Nucleus accumbens (tissue), 56 donors: ENCODE data around the gene PDE3A.

Experiments used
- DNase-seq, 56 donors: peaks; one replicate each; lab custom pipeline; 2025; lab: John Stamatoyannopoulos, UW

Gene PDE3A

GRCh38 chr12:20420557-20420956 lies 52.2 kb downstream of the PDE3A start:
- DNase-seq, result no peak

DNA sequence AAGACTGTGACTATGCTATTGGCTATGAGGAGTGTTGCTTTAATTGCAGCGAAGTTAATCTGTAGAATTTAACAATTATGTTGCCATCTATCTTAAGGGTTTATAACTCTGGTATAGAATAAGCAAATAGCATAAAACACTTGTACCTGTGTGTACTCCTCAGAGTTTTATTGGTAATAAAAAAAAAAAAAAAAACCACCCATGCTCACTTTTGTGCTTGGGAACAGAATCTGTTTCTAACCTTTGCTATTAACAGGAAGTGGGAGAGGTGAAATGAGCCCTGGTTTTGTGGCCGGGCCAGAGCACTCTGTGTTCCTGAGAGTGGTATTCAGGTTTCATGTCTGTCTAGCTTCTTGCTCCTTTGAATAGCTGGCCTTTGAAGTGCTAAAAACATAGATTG lies 53.1 kb downstream of the PDE3A start:
- DNase-seq, result no peak

DNA sequence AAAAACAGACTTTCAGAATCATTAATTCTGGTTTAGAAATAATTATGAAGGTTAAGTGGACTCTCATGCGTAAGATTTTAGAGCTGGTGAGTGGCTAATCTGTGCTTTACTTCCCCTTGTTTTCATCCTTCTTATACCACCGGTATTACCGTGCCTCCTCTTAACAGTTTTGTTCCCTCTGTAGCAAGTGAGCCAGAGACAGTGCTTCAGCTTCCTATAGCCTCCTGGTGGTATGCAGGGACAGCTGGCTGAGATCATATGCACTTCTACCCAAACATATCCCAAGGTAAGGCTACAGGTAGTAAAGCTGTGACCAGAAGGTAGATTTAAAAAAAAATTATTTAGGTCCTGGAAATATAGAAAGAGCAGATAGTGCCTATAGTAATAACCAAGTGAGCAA lies 55.2 kb downstream of the PDE3A start:
- DNase-seq, result no peak

GRCh38 chr12:20424841-20425240 lies 56.5 kb downstream of the PDE3A start:
- no peak for DNase-seq

GRCh38 chr12:20426191-20426590 lies 57.9 kb downstream of the PDE3A start:
- no peak for DNase-seq

- DNase-seq, result no peak
Measured at GRCh38 chr12:20426957-20427356, 58.6 kb downstream of the PDE3A start.

DNA sequence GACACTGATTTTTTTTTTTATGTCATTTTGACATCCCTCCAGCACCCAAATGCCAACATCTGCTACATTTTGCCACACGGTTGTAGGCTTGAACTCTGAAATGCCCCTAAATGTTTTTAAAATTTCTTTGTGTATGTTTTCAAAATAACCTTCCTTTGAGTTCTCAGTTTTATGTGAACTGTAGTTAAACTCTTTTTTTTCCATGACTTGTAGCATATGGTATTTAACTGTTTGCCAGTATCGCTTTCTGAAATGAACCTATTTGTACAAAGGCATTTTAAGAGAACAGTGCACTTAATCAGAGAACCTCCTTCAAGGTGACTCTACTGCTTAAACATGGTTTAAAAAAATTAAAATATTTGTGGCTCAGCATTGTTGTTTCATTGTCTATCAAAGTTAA lies 61.5 kb downstream of the PDE3A start:
- no peak for DNase-seq

DNA sequence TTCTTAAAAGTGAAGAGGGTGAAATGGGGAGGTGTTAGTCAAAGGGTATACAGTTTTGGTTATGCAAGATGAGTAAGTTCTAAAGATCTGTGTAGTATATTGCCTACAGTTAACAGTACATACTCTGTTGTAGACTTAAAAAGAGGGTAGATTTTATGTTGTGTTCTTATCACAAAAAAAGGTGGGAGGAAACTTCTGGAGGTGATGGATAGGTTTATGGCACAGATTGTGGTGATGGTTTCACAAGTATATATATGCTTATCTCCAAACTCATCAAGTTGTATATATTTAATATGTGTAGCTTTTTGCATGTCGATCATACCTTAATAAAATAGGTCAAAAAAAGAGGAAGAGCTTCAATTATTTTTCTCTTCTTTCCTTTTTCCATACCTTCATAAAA lies 64.0 kb downstream of the PDE3A start:
- DNase-seq, result no peak

GRCh38 chr12:20434996-20435395 lies 66.7 kb downstream of the PDE3A start:
- DNase-seq, result no peak

- DNase-seq, result no peak
Measured at GRCh38 chr12:20436316-20436715, 68.0 kb downstream of the PDE3A start.

GRCh38 chr12:20438299-20438779 lies 70.0 kb downstream of the PDE3A start:
- no peak for DNase-seq

DNA sequence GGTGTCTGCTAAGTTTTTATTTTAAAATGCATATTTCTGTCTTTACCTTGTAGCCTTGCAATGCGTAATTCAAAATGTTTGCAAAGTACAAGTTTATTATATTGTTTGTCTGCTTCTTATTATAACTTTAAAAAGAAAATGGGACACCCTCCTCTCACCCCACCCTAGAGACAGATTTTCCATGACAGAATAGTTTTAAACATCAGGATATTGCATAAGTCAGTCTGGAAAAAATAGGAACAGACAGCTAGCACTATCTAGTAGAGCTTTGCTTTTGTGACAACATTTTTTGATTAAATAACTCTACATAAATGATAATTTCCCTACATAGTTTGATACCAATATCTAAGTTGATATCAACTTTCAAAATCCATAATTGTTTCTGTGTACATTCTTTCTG lies 71.3 kb downstream of the PDE3A start:
- DNase-seq, result no peak

DNA sequence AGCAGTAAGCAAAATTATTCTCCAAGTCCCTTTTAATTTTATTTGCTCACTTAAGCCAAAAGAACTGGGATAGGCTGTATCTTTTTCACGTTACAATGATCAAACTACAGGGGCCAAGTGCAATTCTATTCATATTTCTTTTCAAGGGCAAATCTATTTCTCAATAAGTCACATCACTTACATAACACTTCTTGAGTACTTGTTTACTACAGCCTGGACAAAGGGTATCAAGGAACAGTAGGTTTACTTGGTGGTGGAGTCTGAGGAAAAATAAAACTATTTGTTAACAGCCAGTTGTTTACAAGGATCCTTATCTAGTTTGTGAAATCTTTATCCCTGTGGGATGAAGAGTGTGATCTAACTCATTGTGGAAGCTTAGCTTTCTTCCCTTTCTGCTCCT lies 72.1 kb downstream of the PDE3A start:
- no peak for DNase-seq

DNA sequence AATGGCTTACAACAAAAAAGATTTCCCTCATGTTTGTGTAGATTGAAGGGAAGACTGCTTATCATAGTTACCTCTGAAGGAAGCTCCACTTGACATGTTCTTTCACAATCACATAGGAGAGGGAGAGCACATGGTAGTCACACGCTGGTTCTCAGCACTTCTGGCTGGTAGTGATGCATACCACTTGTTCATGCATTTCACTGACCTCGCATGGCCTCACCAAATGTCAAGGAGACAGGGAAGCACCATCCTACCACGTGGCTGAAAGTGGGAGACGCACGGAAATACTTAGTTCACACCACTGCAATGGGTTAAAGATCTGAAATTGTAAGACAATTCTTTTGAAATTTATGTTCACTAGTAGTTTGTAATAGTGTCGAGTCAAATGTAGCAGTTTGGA lies 74.0 kb downstream of the PDE3A start:
- DNase-seq, result no peak

GRCh38 chr12:20443255-20443654 lies 74.9 kb downstream of the PDE3A start:
- no peak for DNase-seq

DNA sequence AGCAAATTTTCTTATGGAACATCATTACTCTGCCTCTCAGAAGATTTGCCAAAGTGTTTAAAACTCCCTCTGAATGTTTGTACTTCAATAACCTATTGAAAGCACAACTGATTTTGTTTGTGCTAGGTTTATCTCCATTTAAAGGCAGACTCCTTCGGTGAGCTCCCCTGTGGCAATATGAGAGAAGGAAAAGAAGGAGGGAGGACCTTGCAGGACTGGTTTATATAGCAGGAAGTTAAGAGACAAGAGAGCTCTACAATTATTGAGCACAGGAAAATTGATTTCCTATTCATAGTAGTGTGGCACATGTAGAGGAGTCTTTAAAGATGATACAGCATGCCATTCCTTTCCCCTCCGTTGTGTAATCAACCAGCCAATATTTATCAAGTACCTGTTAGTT lies 75.5 kb downstream of the PDE3A start:
- DNase-seq, result no peak

GRCh38 chr12:20444595-20445170 lies 76.3 kb downstream of the PDE3A start:
- no peak for DNase-seq

DNA sequence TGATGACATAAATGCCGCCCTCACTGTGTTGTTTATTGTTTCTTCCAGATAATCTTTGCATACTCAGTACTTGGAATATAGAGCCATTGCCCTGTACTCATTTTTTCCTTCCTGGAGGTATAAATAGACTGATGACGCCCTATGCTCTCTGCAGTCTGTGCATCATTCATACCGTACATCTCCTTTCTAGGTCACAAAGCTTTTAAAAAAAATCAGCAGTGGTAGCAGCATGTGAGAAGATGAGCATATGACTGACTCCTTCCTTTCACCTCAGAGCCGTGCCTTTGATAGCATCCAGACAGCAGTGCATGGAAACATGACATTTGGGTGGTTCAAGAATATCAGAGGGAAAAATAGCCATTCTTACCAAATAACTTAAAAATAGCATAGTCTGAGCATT lies 77.3 kb downstream of the PDE3A start:
- DNase-seq, result no peak

- DNase-seq, result no peak
Measured at GRCh38 chr12:20446836-20447235, 78.5 kb downstream of the PDE3A start.

DNA sequence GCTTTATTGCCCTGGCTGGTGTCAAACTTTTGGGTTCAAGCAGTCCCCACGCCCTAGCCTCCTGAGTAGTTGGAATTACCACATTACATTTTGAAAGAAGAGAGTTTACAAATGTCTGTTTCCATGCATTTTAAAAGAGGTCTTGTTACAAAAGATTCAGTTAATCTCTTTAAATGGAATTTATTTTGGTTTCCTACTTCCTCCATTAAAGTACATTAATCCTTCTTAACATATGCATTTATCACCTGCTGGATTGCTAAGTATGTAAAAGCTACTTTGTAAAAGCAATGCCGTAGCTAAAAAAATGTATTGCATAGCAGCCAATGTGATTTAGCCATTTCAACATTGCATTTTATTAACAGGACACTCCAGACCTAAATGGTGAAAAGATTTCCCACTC lies 80.4 kb downstream of the PDE3A start:
- DNase-seq, result no peak

DNA sequence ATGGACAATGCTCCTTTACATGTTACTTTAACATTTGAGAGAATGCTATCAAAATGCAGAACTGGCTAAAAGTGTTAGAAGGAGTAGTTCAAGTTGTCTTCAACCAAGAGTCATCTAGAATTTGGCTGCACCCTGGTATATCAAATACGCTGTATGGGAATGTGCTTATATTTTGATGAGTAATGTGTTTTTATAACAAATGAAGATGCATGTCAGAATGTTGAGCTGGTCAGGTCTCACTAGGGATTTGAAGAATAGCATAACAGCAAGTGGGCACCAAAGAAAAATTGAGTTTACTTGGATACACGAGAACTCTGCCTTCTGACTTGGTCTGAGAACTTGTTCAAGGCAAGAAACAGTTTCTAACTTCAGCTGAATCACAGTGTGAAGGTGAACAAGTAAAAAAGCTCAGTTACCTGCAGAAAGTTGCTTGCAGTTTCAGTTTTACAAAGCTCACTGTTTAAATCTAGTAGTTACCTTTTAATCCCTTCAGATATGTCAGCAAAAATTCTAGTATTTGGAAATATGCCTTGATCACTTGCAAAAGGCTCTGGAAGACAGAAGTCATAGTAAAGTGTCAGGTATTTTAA lies 82.3 kb downstream of the PDE3A start:
- no peak for DNase-seq

DNA sequence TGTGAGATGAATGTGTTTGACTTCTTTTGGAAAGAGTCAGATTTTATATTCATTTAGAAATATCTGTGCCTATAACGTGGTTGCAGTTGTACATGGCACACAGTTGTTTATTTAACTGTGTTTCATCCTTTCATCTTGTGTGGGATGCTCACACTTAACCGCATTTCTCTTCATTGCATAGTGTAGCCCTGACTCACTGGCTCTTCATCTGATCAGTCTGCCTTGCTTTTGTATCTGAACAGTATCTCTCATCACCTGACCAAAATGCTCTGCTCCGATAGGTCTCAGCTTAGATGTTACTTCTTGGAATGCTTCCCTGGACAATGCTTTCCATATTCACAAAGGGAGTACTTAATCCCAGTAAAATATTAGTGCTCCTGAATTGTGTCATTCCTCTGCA lies 83.4 kb downstream of the PDE3A start:
- no peak for DNase-seq

GRCh38 chr12:20452496-20453010 lies 84.2 kb downstream of the PDE3A start:
- no peak for DNase-seq
